GM12873 (cell line): Measurements from ENCODE around the gene GNAI2.

Source experiments
- TF ChIP-seq, protein P1 (sequence below): IDR thresholded peaks from 2 replicates; pipeline ENCODE4 v1.5.1; 2012; ENCODE audit warnings: low read depth, mild to moderate bottlenecking, moderate library complexity, low read length, control low read depth; ENCODE audit not compliant: insufficient read depth; ENCODE audit errors: missing control alignments

GNAI2 gene

DNA sequence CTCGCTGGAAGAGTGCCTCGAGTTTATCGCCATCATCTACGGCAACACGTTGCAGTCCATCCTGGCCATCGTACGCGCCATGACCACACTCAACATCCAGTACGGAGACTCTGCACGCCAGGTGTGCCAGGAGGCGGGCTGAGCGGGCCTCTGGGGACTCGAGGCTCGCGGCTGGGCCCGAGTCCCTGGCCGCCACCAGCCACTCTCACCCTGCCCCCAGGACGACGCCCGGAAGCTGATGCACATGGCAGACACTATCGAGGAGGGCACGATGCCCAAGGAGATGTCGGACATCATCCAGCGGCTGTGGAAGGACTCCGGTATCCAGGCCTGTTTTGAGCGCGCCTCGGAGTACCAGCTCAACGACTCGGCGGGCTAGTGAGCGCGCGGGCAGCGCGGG is 42.7 kb upstream of the GNAI2 start:
- TF ChIP-seq, protein P1, sequence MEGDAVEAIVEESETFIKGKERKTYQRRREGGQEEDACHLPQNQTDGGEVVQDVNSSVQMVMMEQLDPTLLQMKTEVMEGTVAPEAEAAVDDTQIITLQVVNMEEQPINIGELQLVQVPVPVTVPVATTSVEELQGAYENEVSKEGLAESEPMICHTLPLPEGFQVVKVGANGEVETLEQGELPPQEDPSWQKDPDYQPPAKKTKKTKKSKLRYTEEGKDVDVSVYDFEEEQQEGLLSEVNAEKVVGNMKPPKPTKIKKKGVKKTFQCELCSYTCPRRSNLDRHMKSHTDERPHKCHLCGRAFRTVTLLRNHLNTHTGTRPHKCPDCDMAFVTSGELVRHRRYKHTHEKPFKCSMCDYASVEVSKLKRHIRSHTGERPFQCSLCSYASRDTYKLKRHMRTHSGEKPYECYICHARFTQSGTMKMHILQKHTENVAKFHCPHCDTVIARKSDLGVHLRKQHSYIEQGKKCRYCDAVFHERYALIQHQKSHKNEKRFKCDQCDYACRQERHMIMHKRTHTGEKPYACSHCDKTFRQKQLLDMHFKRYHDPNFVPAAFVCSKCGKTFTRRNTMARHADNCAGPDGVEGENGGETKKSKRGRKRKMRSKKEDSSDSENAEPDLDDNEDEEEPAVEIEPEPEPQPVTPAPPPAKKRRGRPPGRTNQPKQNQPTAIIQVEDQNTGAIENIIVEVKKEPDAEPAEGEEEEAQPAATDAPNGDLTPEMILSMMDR, result no peak

DNA sequence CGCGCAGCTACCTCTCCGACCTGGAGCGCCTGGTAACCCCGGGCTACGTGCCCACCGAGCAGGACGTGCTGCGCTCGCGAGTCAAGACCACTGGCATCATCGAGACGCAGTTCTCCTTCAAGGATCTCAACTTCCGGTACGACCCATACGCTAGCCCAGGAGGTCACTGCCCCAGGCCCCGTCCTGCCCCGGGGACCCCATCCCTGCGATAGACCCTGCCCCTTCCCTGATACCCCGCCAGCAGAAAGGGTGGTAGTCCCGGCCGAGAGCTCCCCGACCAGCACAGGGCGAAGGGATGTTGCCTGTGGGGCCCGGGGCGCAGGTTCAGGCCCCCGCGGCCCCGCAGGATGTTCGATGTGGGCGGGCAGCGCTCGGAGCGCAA is 42.3 kb upstream of the GNAI2 start:
- TF ChIP-seq, protein P1, result no peak

DNA sequence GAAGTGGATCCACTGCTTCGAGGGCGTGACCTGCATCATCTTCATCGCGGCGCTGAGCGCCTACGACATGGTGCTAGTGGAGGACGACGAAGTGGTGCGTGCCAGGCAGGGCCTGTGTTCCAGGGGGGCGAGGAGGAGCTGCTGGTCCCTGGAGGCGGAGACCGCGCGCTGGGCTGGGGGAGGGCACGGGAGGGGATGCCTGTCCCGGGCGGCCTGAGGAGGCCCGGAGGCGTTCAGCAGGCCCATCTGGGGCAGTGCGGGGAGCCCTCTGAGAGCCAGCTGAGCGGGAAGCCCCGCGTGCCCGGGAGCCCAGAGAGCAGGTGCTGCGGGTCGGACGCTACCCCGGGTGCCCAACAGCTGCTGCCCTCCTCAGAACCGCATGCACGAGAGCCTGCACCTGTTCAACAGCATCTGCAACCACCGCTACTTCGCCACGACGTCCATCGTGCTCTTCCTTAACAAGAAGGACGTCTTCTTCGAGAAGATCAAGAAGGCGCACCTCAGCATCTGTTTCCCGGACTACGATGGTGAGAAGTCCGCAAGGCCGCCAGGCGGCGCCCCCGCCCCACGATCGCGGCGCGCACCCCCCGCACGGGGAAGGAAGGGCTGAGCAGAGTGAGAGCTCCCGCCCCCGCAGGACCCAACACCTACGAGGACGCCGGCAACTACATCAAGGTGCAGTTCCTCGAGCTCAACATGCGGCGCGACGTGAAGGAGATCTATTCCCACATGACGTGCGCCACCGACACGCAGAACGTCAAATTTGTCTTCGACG is 41.7 kb upstream of the GNAI2 start:
- TF ChIP-seq, protein P1, result peak; percentile 90

DNA sequence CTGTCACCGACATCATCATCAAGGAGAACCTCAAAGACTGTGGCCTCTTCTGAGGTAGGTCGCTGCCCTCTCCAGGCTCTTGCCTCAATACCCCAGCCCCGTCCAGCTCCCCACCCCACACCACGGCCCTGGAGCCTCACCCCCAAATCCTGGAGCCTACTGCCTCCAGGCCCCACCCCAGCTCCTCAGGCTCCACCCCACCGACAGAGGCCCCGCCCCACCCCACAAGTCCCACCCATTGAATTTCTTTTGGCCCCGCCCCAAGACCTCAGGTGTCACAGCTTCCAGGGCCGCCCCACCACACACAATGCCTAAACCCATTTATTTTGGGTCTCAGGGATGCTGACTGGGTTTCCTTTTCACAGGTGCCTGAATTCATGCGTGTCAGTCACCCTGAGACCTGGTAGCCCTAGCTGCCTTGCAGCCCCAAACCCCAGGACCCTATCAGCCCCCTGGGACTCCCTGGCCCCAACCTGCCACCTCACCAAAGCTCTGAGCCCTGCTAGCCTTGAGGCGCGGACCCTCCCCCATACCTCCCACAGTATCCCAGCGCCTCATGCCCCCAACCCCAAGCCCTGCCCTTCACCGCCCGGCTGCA is 41.0 kb upstream of the GNAI2 start:
- TF ChIP-seq, protein P1, result no peak

DNA sequence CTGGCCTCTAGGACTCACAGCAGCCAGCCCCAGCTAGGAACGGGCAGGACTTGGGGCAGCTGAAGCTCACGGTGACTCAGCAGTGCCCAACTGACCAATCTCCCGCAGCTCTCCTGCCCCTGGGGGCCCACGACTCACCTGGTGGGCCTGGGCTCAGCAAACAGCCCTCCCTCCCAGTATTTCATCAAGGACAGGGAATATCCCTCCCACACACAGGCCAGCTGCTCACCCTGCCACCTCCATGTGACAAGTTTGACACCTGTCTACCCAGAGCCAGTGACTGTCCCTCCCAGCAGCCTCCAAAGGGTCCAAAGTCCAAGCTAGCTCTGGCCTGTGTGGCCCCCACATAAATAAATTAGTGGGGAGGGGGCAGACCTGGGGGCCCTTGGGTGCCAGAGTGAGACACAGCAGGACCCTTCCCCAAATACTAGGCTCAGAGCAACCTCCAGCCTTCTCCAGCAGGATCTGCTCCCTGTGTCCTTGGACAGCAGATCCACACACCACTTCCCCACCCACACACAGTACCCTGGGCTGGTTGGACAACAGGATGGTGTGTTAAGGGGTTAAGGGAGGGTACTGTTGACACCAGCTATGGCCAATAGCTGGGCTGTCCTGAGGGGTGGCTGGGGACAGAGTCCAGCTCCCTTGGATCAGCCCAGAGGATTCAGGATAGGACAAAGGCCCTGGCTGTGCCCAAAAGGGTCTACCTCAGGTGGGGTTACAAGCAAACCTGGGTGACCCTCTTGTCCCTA is 40.3 kb upstream of the GNAI2 start:
- TF ChIP-seq, protein P1, result no peak

DNA sequence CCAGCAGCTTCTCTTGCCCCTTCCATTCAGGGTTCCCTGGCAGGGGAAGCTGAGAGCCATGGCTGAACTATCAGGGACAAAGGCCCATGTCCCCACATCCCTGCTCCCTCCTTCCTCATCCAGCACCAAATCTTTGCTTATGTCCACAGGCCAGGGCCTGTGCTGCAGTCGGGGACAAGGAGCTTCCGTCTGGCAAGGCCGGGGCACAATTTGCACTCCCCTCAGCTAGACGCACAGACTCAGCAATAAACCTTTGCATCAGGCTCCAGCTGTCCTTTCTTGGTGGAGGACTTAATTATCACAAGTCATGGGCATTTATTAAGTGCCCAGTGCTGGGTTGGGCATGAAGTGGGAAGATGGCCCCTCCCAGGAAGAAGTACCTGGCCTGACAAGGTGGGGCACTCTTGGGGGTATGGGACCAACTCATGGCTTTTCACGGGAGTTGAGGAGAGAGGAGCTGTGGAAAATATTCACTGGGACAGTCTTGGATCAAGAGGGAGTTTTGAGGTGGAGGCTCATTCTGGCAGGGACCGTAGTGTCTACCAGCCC is 39.7 kb upstream of the GNAI2 start:
- TF ChIP-seq, protein P1, result no peak
